ENCODE measurements around the gene CYP46A1. TPM values are rescaled to one million over a fixed set of nuclear protein-coding genes. Genes with fewer than 3 reads are reported as not detected.

Gene CYP46A1
- total and polyA plus RNA-seq, 8 donors, result 1.0 to 5.2 (median 1.8) TPM

GRCh38 chr14:99722741-99723140, 38.6 kb downstream of the CYP46A1 start:
- peak in 1 of 6 donors; percentile 2 for DNase-seq
- Histone ChIP-seq H3K9me3 (no peaks in the 10 kb centered on the region), H3K4me1 (no peaks in the 10 kb centered on the region), H3K27me3 (no peaks in the 10 kb centered on the region), H3K4me3 (no peak overlapping the region), H3K36me3 (no peaks in the 10 kb centered on the region), H3K27ac (no peak overlapping the region)
- ATAC-seq, result no peak
- intact Hi-C loops (cut with DNase I), result no loop called here
- WGBS, 2 donors, result 86 to 92% methylated on average over 9 of the region's 9 CpGs
- TF ChIP-seq, protein P1, sequence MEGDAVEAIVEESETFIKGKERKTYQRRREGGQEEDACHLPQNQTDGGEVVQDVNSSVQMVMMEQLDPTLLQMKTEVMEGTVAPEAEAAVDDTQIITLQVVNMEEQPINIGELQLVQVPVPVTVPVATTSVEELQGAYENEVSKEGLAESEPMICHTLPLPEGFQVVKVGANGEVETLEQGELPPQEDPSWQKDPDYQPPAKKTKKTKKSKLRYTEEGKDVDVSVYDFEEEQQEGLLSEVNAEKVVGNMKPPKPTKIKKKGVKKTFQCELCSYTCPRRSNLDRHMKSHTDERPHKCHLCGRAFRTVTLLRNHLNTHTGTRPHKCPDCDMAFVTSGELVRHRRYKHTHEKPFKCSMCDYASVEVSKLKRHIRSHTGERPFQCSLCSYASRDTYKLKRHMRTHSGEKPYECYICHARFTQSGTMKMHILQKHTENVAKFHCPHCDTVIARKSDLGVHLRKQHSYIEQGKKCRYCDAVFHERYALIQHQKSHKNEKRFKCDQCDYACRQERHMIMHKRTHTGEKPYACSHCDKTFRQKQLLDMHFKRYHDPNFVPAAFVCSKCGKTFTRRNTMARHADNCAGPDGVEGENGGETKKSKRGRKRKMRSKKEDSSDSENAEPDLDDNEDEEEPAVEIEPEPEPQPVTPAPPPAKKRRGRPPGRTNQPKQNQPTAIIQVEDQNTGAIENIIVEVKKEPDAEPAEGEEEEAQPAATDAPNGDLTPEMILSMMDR (IDR thresholded peaks at IDR 0.05), result no peak
- no peak for FAIRE-seq

DNA sequence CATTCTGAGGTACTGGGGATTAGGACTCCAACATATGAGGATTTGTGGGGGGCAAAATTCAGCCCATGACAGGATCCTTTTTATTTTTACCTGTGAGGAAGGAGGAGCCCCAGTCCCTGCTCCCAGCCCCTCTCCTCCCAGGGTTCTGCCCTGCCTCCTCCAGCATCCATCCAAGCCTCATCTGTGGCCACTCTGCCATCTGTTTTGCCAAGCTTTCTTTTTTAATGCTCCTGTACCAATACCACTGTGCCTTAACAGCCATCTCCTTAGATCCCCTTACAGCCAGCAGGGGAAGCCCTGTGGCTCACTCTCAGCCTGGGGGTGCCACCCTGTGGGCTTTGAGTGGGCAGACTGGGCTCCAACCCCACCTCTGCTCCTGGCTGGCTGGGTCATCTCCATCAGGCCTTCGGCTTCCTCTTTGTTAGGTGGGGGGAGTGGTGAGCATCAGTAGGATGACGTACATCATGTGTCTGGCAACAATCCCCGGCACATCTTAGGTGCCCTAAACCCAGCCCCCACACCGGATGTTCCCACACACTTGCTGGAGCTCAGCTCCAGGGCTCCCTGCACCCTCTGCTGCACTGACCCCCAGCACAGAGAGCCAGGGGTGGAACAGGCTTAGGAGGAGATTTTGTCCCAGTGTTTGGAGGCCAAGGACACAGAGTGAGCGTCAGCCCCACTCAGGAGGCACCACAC, 40.2 kb downstream of the CYP46A1 start:
- no peaks in the 10 kb centered on the region for H3K27me3 ChIP-seq
- ATAC-seq, result no peak
- no peaks in the 10 kb centered on the region for H3K4me1 ChIP-seq
- TF ChIP-seq, protein P1 (IDR thresholded peaks at IDR 0.05), result no peak
- no peaks in the 10 kb centered on the region for H3K9me3 ChIP-seq
- H3K36me3 ChIP-seq, result no peaks in the 10 kb centered on the region
- peak in 1 of 6 donors; percentile 10 for DNase-seq
- FAIRE-seq, result no peak
- no peak overlapping the region for H3K27ac ChIP-seq
- intact Hi-C loops (cut with DNase I), result no loop called here
- no peak overlapping the region for H3K4me3 ChIP-seq
- WGBS, 2 donors, result 75 to 86% methylated on average over 5 of the region's 5 CpGs

DNA sequence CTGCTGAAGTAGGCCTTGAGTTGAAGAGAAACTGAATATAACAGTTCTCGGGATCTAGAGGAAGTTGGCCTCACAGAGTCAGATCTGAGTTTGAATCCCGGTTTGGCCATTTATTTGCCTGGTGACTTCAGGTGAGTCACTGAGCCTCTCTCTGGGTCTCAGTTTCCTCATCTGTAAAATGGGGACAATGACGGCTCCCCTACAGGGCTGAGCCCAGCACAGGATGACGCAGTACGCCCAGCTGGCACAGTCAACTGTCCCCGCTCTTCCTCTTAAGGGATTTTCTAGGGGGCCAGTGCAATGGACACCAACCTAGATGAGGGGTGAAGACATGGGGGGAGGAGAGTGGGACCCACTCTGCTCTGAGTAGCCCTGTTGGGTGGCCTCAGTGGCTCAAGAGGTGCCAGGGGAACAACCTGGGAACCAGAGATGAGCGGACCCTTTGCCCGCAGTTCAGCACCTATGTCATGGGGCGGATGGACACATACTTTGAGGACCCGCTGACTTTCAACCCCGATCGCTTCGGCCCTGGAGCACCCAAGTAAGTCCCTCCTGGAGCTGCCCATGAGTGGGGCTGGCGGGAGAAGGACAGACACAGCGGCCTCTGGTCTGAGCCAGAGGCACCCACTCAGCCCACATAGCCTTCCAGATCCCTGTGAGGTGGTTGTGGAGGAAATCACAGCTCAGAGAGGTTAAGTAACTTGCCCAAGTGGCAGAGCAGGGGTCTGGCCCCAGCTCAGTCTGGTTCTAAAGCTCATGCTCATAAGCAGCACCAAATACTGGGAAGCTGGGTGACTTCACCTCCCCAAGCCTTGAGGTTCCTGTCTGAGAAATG, 41.1 kb downstream of the CYP46A1 start:
- DNase-seq, result peak in 2 of 6 donors; percentile 7 to 45
- TF ChIP-seq, protein P1 (IDR thresholded peaks at IDR 0.05), result no peak
- intact Hi-C loops (cut with DNase I), result loop anchor here in 2 of 3 donors (5.0 kb wide), 1 partner anchor 162 kb away; no protein-coding TSS in a partner anchor

GRCh38 chr14:99725774-99726537, 41.9 kb downstream of the CYP46A1 start:
- H3K4me3 ChIP-seq, result no peak overlapping the region
- no peak for FAIRE-seq
- 66 to 69% methylated on average over 18 of the region's 18 CpGs for WGBS, 2 donors
- H3K27ac ChIP-seq, result no peak overlapping the region
- H3K27me3 ChIP-seq, result no peaks in the 10 kb centered on the region
- no peaks in the 10 kb centered on the region for H3K9me3 ChIP-seq
- intact Hi-C loops (cut with DNase I), result loop anchor here in 2 of 3 donors (5.0 kb wide), 1 partner anchor 161 kb away; no protein-coding TSS in a partner anchor
- no peaks in the 10 kb centered on the region for H3K36me3 ChIP-seq
- peaks cover 0 to 3% (median 0%) of the 10 kb centered on the region in 3 donors for H3K4me1 ChIP-seq
- TF ChIP-seq, protein P1 (IDR thresholded peaks at IDR 0.05), result no peak
- DNase-seq, result peak in 2 of 6 donors; percentile 7 to 46
- no peak for ATAC-seq

More for the DNA sequence above, 41.1 kb downstream of the CYP46A1 start:
- 92 to 95% methylated on average over 15 of the region's 15 CpGs for WGBS, 2 donors
- Histone ChIP-seq H3K27me3 (no peaks in the 10 kb centered on the region), H3K9me3 (no peaks in the 10 kb centered on the region), H3K36me3 (no peaks in the 10 kb centered on the region), H3K27ac (no peak overlapping the region), H3K4me1 (no peaks in the 10 kb centered on the region), H3K4me3 (no peak overlapping the region)
- FAIRE-seq (no peak), ATAC-seq (no peak)
